Measurements from ENCODE around the gene GSTP1.

Gene GSTP1

DNA sequence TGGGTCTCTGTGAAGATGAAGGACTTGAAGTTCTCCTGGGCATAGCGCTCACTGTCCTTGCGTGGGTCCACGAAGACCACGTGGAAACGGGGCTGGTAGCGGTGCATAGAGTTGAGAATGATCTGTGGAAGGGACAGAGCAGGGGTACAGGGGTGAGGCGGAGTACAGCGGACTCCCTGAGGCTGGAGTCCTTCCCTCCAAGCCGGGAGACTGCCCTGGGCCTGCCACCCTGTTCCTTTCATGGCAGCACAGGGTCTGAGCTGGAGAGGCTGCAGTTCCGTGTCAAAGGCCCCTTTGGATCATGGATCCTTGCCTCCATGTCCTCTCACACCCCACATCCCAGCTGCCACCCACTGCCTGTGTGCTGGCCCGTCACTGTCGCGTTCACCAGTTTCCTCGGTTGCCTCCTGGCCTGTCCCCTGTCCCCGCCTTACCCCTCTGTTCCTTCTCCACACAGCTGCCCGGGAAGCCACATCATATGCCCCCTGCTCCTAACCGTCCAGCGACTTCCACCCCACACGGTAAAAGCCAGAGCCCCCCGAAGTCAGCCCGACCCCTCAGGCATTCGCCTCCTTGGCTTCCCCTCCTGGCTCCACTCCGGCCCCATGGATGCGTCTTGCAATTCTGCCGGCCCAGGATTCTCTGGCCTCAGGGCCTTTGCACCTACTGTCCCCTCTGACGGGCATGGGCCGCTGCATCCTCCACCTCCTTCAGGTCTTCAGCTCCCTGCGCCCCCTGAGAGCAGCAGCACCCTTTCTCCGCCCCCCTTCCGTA is 49.6 kb downstream of the GSTP1 start:
- TF ChIP-seq POLR2A (IDR thresholded peaks at IDR 0.05; ENCODE audit: low read depth, low read length): no peak
- DNase-seq (ENCODE audit: insufficient read length, low spot score): no peak
- no peak for FAIRE-seq

DNA sequence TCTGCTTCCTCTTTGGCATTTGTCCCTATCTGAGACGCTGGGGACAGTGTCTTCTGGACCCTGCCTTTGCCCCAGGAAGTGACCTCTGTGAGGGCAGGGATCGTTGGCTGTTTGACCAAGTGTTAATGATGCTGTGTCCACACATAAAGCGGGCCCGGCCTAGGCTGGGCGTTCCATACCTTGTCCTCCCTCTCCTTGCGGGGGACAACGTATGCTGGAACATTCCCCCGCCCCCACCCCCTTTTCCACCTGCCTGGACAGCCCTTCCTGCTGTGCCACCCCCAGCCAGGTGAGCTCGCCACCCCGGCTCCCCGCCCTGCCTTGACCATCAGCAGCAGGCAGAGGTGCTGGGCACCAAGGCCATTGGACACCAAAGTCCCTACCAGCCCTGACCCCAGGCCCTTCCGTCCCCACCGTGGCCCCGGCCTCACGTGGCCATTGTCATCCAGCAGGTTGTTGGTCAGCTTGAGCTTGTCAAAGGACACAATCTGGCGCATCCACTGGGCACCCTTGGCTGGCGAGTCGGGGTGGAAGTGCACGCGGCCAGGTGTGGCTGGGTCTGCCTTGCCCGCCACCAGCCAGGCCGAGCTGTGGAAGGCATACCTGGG is 50.2 kb downstream of the GSTP1 start:
- FAIRE-seq (no peak), DNase-seq (ENCODE audit: insufficient read length, low spot score) (no peak)
- no peak for TF ChIP-seq POLR2A (IDR thresholded peaks at IDR 0.05; ENCODE audit: low read depth, low read length)

GRCh38 chr11:67634366-67635230 is 51.0 kb downstream of the GSTP1 start:
- no peak for FAIRE-seq
- DNase-seq (ENCODE audit: insufficient read length, low spot score): no peak
- no peak for TF ChIP-seq POLR2A (IDR thresholded peaks at IDR 0.05; ENCODE audit: low read depth, low read length)

DNA sequence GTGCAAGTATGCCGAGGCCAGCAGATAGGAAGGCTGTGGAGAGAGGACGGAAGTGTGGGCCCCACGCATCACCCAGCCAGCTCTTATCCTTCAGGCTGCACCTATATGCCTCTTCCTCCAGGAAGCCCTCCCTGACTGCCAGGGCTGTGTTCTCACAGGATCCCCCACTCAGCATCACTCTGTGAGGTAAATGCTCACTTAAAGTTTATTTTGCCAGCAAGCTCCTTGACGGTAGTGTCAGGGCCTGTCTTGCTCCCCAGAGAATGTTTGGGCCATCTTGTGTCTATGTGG is 51.6 kb downstream of the GSTP1 start:
- no peak for FAIRE-seq
- DNase-seq (ENCODE audit: insufficient read length, low spot score): no peak
- no peak for TF ChIP-seq POLR2A (IDR thresholded peaks at IDR 0.05; ENCODE audit: low read depth, low read length)

All from H54 (cell line).